Liver (tissue), 3 donors: Measurements from ENCODE around the gene FAM219A.

ENCODE experiments used
- FOXA1 ChIP-seq: IDR thresholded peaks from 2 replicates; pipeline ENCODE4 v1.6.1; 2016; ENCODE audit warnings: antibody characterized with exemption
- TAF1 ChIP-seq: conservative IDR thresholded peaks from 2 replicates; pipeline ENCODE4 v1.6.1; 2016; ENCODE audit warnings: antibody characterized with exemption, mild to moderate bottlenecking
- TF ChIP-seq, protein P1 (sequence below): fragments of 150-350 bp; IDR thresholded peaks from 2 replicates; pipeline ENCODE4 v1.5.1; 2017; ENCODE audit warnings: improper control_type of control experiment, low read depth, low read length; ENCODE audit not compliant: missing input control
- TF ChIP-seq, protein P2 (sequence below): IDR thresholded peaks from 2 replicates; pipeline ENCODE4 v1.6.1; 2016; ENCODE audit warnings: antibody characterized with exemption
- TF ChIP-seq, protein P3 (sequence below): IDR thresholded peaks from 2 replicates; pipeline ENCODE4 v1.6.1; 2016; ENCODE audit warnings: antibody characterized with exemption
- donor health status: healthy.
- donor health status: healthy.

DNA sequence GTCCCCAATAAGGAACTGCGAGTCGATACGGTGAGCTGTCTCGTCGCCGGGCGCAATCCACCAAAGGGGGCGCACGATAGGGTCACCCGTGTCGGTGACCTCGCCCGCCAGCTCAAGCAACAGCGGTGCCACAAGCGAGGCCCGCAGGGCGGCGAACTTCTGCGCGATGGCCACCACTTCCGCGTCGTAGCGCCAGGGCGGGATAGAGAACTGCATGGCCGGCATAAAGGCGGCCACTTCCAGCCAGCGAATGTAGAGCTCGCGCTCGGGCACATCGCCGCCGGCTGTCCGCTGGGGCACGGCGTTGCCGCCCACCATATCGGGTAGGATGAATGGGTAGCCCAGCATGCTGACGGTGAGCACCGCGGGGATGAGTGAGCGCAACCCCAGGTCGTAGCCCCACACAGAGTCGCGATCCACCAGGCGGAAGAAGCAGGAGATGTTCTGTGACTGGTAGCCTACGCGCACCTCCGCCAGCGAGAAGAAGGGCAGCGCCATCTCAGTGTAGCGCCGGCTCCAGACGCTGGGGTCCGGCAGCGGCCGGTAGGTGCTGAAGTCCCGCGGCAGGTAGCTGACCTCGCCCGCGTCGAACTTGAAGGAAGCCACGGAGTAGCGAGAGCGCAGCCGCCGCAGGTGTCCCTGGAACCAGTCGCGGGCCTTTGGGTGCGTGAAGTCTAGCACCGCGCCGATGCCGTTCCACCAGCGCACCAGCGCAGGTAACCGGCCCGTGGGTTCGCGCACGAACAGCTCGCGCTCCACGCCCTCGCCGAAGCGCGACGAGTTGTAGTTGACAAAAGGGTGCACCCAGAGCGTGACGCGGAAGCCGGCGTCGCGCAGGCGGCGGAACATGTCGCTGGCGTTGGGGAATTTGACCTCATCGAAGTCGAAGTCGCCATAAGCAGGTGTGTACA, 87.1 kb downstream of the FAM219A start:
- TF ChIP-seq, protein P1, sequence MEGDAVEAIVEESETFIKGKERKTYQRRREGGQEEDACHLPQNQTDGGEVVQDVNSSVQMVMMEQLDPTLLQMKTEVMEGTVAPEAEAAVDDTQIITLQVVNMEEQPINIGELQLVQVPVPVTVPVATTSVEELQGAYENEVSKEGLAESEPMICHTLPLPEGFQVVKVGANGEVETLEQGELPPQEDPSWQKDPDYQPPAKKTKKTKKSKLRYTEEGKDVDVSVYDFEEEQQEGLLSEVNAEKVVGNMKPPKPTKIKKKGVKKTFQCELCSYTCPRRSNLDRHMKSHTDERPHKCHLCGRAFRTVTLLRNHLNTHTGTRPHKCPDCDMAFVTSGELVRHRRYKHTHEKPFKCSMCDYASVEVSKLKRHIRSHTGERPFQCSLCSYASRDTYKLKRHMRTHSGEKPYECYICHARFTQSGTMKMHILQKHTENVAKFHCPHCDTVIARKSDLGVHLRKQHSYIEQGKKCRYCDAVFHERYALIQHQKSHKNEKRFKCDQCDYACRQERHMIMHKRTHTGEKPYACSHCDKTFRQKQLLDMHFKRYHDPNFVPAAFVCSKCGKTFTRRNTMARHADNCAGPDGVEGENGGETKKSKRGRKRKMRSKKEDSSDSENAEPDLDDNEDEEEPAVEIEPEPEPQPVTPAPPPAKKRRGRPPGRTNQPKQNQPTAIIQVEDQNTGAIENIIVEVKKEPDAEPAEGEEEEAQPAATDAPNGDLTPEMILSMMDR: no peak
- TF ChIP-seq, protein P2, sequence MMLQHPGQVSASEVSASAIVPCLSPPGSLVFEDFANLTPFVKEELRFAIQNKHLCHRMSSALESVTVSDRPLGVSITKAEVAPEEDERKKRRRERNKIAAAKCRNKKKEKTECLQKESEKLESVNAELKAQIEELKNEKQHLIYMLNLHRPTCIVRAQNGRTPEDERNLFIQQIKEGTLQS: no peak
- TF ChIP-seq, protein P3, sequence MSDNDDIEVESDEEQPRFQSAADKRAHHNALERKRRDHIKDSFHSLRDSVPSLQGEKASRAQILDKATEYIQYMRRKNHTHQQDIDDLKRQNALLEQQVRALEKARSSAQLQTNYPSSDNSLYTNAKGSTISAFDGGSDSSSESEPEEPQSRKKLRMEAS: no peak
- TF ChIP-seq TAF1 (no peak), FOXA1 (no peak)
